Measurements from ENCODE around the gene OTULIN. TPM values are rescaled to one million over a fixed set of nuclear protein-coding genes. Genes with fewer than 3 reads are reported as not detected.

Gene OTULIN
- total and polyA plus RNA-seq, 2 of the 8 experiments (the other 6 are each of a cell fraction or from before 2014, with no cell fraction given) = 5.2 to 34.8 TPM

Other genes with a start within 250 kb of the OTULIN start
- 7.7 and 8.3 TPM in 2 replicates for gene OTULINL, start 82.9 kb upstream of the OTULIN start, total RNA-seq (2021; fragmentation: NEBNext Ultra II Directional; extraction: Animal tissue kit (Norgen Biotek cat#: 25700))
- gene OTULINL, start 82.9 kb upstream of the OTULIN start, polyA plus RNA-seq (2011; rRNA removed) = 2.3 and 3.1 TPM in 2 replicates
- 12.1 and 13.0 TPM in 2 replicates for gene ANKH, start 207.1 kb downstream of the OTULIN start, total RNA-seq (2021; fragmentation: NEBNext Ultra II Directional; extraction: Animal tissue kit (Norgen Biotek cat#: 25700))
- gene ANKH, start 207.1 kb downstream of the OTULIN start, polyA plus RNA-seq (2011; rRNA removed) = 5.3 and 7.9 TPM in 2 replicates